Lower leg skin (tissue), 4 donors: Measurements from ENCODE around the gene SECTM1. TPM values are rescaled to one million over a fixed set of nuclear protein-coding genes. Genes with fewer than 3 reads are reported as not detected.
A peak's percentile ranks its signal among the peaks of the same experiment; 100 is the strongest.
"Not testable (repeated sequence)": the region's sequence is repeated elsewhere in the genome, so short reads cannot be mapped to it uniquely, and the experiment has no call there.

Experiments used
- DNase-seq, 2 donors: peaks; one replicate each; pipeline ENCODE4 v3.0.0-alpha.2; 2019; ENCODE audit warnings: low spot score in 2 of 2
- H3K4me3 ChIP-seq: fragments of 200-600 bp; sonication (generic); 2 replicates; pipeline ENCODE4 v1.5.1; 2017; ENCODE audit warnings: mild to moderate bottlenecking, low read depth; ENCODE audit not compliant: poor library complexity, severe bottlenecking
- CTCF ChIP-seq, 3 donors: fragments of 450-650 bp; IDR thresholded peaks; one replicate each; pipeline ENCODE4 v1.5.1; 2016; ENCODE audit warnings: antibody characterized with exemption in 3 of 3, mild to moderate bottlenecking in 3 of 3, moderate library complexity in 2 of 3
- POLR2A ChIP-seq, 2 donors: fragments of 450-650 bp; IDR thresholded peaks; one replicate each; pipeline ENCODE4 v1.6.1; 2016 to 2017; ENCODE audit warnings: antibody characterized with exemption in 2 of 2, mild to moderate bottlenecking in 1 of 2, moderate library complexity in 1 of 2
- WGBS, 2 donors: methylation state at CpG; one replicate each; pipeline ENCODE4 v1.1.5; 2018; 5-methylcytosine and 5-hydroxymethylcytosine counted together
- intact Hi-C: fragments of 100-400 bp; cut with DNase I; formaldehyde crosslinking; loops from one replicate; pipeline ENCODE4 v1.15.0; 2023; ENCODE audit warnings: low total_unique reads
- total RNA-seq, 4 donors: library from RNA; depleted of rRNA; stranded (reverse); fragments of >200 nt; gene quantifications; one replicate each; pipeline ENCODE4 v1.1.0, GENCODE V29; 2016

SECTM1 gene
- total RNA-seq, 4 donors from 2014 or later = 12.4 to 16.3 (median 14.5) TPM

GRCh38 chr17:82369211-82369610 is 35.6 kb upstream of the SECTM1 start:
- no peak for TF ChIP-seq POLR2A (IDR thresholded peaks at IDR 0.05)
- TF ChIP-seq CTCF (IDR thresholded peaks at IDR 0.05) = no peak
- no peak overlapping the region for H3K4me3 ChIP-seq
- DNase-seq = no peak
- WGBS, 2 donors = 72 to 76% methylated on average over 7 of the region's 7 CpGs
- intact Hi-C loops = no loop called here

DNA sequence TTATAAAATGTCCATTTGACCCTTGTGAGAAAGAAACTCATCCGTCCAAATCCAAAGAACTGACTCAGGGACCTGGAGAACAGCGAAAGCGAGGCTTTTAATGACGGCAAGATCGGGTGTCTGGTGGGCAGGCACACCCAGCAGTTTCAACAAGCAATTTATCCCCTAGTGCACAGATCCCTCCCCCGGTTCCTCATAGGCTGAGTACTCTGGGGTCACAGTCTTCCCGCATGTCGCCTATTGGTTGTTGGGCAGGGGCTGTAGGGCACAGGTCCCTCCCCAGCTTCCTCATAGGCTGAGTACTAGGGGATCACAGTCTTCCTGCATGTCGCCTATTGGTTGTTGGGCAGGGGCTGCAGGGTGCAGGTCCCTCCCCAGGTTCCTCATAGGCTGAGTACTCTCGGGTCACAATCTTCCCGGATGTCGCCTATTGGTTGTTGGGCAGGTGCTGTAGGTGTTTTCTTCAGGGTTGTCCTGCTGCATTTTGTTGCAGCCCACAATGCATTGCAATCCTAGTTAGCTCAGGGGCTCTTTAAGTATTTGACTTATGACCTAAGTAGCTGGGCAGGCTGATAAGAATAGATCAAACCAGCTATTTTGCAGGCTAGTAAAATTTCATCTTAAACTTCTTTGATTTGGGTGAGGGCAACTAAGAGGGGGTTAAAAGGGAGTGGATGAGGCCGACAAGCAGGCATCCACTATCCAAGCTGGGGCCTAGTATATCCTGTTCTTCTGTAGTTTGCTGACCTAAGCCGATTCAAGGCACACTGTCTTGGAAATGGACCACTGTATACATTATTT is 34.4 kb upstream of the SECTM1 start:
- intact Hi-C loops = no loop called here
- no peak for DNase-seq
- TF ChIP-seq POLR2A (IDR thresholded peaks at IDR 0.05) (no peak), CTCF (IDR thresholded peaks at IDR 0.05) (peak in 1 of 3 donors; percentile 32)
- 85 to 91% methylated on average over 14 of the region's 14 CpGs for WGBS, 2 donors
- H3K4me3 ChIP-seq = no peak overlapping the region

DNA sequence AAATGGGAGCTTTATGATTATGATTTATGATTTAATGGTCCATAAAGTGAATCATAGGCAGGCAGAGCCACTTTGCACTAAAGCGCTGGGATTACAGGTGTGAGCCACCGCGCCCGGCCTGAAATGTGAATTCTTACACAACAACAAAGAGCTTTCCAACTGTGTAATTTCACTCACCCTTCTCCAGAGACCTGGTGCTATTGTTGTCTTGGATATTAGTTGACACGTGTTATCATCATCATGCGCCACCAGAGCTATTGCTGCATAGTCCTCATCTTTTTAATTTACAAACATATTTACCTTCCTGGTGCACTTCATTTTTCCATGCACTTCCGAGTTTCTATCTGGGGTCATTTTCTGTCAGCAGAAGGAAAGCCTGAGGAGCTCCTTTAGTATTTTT is 33.2 kb upstream of the SECTM1 start:
- no peak overlapping the region for H3K4me3 ChIP-seq
- intact Hi-C loops = no loop called here
- DNase-seq = no peak
- TF ChIP-seq POLR2A (IDR thresholded peaks at IDR 0.05) (no peak), CTCF (IDR thresholded peaks at IDR 0.05) (no peak)
- 79% methylated on average over 7 of the region's 7 CpGs for WGBS, 2 donors

DNA sequence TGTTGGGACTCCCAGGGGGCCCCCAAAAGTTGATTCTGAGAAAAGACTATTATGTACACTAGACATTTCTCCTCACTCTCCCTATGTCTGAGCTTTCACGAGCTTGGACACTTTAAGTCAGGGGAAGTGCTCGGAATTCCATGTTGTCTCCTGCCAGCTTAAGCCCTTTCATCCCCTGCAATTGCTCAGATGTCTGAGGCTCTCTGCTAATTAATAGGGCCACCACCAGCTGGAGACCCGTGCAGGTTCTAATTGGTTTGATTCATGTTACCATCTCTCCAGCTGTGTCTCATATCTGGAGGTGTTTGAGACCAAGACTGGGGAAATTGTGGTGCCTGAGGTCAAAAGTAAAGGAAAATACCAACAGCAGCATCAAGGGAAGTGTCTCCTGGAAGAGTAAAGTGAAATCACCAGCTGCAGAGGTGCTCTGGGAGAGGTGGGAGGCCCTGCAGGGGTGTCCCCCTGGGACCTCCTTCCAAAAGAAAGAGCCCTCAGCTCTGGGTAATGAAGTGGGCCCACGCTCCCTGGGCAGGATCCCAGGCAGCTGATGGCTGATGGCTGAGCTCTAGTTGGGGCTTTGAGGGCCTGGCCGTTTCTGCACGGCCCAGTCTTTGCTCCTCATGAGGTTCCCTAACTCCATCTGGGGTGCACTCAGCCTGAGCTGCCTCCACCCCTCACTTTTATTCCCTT is 32.2 kb upstream of the SECTM1 start:
- intact Hi-C loops = no loop called here
- WGBS, 2 donors = 74 to 81% methylated on average over 6 of the region's 6 CpGs
- DNase-seq = no peak
- H3K4me3 ChIP-seq = no peak overlapping the region
- TF ChIP-seq POLR2A (IDR thresholded peaks at IDR 0.05) (no peak), CTCF (IDR thresholded peaks at IDR 0.05) (no peak)

GRCh38 chr17:82361885-82362633 is 28.5 kb upstream of the SECTM1 start:
- intact Hi-C loops = loop anchor here (5.0 kb wide), 1 partner anchor 330 kb away; the partner anchor contains the start of gene RAC3
- no peak for DNase-seq
- TF ChIP-seq POLR2A (IDR thresholded peaks at IDR 0.05) (no peak), CTCF (IDR thresholded peaks at IDR 0.05) (no peak)
- no peak overlapping the region for H3K4me3 ChIP-seq
- WGBS, 2 donors = 89 to 97% methylated on average over 6 of the region's 6 CpGs

DNA sequence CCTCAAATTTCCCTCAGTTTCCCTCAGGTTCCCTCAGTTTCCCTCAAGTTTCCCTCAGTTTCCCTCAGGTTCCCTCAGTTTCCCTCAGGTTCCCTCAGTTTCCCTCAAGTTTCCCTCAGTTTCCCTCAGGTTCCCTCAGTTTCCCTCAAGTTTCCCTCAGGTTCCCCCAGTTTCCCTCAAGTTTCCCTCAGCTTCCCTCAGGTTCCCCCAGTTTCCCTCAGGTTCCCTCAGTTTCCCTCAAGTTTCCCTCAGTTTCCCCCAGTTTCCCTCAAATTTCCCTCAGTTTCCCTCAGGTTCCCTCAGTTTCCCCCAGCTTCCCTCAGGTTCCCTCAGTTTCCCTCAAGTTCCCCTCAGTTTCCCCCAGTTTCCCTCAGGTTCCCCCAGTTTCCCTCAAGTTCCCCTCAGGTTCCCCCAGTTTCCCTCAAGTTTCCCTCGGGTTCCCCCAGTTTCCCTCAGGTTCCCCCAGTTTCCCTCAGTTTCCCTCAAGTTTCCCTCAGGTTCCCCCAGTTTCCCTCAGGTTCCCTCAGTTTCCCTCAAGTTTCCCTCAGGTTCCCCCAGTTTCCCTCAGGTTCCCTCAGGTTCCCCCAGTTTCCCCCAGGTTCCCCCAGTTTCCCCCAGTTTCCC is 26.0 kb upstream of the SECTM1 start:
- WGBS, 2 donors = 76 to 91% methylated on average over 1 of the region's 1 CpG
- intact Hi-C loops = loop anchor here (5.0 to 10.0 kb wide), 2 partner anchors 327 to 415 kb away; partner anchors contain the start of gene RAC3
- DNase-seq, H3K4me3 ChIP-seq: not testable (repeated sequence)
